Superior temporal gyrus (tissue), 1 donor: ENCODE measurements around the gene HNRNPAB.
"Not testable (repeated sequence)": the region's sequence is repeated elsewhere in the genome, so short reads cannot be mapped to it uniquely, and the experiment has no call there.

ENCODE experiments used
- DNase-seq: peaks from one replicate; pipeline ENCODE4 v3.0.0-alpha.2; 2016; ENCODE audit errors: extremely low spot score

Gene HNRNPAB

DNA sequence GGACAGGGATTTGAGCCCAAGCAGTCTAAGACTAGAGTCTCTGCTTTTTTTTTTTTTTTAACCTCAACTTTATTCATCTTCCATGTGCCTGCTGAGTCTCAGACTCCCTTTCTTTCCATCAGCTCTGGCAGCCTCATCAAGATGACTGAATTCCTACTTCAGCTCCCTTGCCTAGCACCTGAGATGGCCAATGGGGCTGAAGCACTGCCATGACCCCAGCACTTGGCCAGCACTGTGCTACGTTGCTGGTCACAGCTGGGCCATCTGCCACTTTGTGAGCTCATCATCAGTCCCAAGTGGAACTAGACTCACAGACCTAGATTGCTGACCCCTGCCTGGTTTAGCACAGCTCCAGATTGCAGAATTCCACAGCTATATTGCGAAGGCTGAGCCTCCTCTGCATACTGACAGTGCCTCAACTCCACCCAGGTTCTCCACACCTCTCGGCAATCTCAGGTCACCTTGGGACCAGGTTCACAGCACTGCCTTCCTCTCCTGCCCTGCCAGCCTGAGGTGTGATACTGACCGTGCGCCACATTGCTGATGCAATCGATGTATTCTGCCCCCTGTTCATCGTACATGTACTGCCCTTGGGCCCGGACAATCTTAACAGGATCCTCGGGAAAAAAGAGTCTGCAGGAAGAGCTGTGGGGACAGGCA is 26.7 kb downstream of the HNRNPAB start:
- DNase-seq = no peak

DNA sequence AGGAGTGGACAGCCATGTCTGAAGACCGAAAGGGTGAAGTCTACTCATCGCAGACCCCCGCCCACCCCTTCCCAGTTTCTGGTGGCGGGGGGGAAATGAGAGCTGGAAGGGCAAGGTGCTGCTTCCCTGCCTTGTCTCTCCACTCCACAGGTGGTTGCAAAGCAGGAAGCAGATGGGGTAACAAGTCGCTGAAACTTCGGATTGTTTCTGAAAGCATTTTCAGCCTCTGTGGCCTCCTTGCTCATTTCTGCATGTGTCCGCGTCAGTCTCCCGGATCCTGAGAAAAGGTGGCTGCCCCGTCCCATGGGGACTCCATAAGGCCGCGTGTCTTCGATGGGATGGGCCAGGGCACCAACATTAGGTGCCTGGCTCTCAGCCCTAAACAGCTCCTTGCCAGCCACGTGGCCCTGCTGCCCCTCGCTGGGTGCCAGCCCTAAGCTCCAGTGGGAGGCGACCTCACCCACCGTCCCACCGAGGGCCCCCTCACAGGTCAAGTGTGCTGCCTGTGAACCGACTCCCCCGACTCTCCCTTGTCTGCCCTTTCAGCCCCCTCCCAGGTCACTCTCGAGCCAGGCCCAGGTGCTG is 27.3 kb downstream of the HNRNPAB start:
- no peak for DNase-seq

DNA sequence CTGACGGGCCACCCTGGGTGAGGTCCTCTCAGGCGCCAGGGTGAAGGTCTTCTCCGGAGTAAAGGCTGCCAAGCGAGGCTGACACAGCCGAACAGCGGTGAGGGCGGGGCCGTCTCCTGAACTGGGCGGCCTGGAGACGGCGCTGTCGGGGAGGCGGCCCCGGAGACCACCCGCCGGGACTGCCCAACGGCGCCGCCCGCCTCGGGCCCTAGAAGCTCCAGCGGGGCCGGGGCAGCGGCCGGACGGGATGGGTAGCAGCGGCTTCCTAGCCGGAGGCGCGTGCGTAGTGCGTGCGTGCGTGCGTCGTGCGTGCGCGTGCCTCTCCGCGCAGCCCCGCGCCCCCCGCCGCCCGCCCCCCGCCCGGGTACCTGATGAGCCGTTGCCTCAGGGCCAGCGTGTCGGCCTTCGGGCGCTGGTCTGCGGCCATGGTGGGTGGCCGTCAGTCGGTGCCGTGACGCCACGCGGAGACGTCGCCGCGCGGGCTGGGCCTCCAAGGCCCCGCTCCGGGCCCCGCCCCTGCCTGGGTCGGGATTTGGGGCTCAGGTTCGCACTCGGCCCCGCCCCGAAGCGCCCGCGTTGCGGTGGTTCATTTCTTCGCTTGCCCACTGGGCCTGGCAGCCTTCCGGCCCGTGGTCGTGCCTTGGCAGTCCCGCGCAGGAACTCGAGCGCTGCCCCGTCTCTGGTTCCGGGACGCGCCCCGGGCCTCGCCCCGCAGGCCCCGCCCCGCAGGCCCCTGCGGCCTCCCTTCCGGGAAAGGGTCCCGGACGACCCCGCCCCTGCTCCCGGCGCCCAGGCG is 28.0 kb downstream of the HNRNPAB start, which contains the start of gene PHYKPL:
TSS of gene PHYKPL (minus strand) at position 679 of the 796 bp plus-strand sequence. CDS start at position 427, 252 bp downstream.
- peak; percentile 50 for DNase-seq

DNA sequence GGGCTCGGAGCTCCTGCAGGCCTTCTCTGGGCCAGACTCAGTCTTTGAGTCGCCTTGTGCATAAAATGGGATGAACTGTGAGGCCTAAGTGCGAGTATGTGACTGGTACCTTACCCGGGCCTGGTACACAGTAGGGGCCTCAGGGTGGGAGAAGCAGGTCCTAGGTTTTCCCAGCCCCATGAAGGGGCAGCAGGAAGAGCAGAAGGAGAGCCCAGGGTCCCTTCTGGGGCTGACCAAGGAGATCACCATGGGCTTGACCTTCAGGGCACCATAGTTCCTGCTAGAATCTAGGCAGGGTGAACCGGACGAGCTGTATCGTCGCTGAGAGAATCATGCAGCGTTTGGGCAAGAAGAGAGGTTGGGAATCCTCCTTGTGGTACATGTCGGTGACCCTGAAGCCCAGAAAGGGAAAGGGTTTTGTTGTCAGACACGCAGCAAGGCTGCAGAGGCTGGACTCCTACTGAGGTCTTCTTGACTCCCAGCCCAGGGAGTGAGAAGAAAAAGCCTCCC is 28.6 kb downstream of the HNRNPAB start:
- DNase-seq = no peak

DNA sequence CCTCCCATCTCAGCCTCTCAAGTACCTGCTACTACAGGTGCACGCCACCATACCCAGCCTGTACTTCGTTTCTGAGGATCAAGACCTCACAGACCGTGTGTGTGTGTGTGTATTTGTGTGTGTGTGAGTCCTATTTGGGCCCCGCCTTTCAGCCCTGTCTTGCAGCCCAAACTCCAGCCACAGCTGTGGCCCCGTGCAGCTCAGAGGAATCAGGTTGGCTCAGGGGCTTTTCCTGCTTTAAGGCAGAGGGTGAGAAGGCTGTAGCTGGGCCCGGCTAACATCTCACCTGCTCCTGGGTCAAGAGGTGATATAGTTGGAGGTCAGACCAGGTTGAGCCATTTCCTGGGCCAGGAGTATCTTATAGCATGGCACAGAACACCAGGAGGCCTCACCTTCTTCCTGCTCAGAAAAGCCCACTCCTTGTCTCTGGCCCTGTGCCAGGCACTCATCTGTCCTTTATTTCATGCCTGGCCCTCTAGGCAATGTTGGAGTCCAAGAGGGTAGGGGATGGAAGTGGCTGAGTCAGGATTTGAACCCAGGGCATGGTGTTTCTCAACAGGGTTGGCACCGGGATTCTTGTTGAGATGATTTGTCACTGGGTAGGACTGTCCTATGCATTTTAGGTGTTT is 29.9 kb downstream of the HNRNPAB start:
- DNase-seq = no peak

DNA sequence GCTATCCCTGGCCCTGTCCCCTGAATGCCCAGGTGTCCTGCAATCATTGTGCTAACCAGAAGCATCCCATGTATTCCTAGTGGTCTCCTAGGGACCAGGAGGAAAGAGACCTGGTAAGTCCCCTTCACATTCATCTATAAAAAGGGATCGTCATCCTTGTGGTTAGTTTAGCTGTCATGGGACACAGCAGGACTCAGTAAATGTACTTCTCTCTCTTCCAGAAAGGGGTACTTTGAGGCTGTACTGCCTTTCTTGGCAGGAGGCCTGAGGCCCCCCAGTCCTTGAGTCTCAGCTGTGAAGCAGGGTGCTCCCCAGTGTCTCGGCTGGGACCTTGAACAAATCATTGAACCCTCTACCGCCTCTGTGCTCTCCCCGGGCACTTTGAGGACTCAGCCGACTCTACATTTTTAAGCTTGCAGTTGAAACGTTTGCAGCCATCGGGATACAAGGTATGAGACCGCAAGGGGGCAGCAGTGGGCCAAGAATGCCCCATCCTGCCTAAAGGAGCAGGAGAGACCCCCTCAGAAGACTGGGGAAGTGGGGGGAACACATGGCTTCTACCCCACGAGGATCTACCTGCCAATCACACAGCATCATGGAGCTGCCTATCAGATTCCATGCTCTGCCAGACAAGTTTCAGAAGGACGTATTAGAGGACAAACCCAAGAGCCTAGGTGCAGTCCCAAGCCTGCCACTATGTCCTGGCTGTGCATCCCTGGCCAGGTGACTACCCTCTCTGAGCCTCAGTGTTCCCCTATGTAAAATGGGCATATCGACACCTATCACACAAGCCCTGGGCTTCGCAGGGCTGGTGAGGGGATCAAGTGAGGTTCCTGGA is 30.6 kb downstream of the HNRNPAB start:
- DNase-seq = peak; percentile 82

DNA sequence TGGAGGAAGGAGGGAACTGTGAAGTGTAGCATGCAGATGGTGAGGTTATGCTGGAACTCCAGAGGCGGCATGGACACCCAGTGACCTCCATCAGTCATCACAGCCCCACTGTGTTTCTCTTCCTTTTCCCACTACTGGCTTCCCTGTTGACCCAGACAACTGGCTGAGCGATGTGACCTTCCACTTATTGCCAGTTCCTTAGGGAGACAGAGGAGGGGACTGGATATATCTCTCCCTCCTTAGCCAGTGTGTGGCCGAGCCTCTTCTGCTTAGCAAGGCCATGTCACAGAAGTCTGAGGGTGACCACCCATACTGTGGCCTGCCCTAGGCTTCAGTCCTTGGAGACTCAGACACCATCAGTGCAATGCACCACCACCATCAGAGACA is 31.2 kb downstream of the HNRNPAB start:
- DNase-seq = no peak

DNA sequence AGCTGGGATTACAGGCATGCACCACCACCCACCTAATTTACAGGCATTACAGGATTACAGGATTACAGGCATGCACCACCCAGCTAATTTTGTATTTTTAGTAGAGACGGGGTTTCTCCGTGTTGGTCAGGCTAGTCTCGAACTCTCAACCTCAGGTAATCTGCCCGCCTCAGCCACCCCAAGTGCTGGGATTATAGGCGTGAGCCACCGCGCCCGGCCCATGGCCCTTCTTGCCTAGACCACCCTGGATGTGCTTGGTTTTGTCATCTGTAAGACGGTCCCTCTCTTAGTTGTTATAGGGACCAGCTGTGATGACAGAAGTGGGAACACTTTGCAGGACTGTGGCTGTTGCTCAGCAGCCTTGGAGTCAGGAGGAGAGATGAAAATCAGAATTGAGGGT is 31.8 kb downstream of the HNRNPAB start:
- no peak for DNase-seq

DNA sequence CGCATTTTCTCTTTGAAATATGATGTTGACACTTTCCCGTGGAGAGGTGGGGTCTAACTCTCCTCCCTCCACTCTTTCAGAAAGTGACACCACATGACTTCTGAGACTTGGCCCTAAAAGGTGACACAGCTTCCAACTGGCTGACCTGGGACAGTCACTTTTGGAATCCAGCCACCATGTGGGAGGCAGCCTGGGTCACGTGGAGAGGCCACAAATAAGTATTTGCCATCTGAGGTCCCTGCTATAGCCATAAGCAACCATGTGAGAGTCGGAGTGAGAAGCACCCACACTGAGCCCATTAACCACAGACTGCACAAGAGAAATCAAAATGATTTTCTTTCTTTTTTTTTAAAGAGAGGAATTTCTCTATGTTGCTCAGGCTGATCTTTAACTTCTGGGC is 32.3 kb downstream of the HNRNPAB start:
- DNase-seq = no peak

DNA sequence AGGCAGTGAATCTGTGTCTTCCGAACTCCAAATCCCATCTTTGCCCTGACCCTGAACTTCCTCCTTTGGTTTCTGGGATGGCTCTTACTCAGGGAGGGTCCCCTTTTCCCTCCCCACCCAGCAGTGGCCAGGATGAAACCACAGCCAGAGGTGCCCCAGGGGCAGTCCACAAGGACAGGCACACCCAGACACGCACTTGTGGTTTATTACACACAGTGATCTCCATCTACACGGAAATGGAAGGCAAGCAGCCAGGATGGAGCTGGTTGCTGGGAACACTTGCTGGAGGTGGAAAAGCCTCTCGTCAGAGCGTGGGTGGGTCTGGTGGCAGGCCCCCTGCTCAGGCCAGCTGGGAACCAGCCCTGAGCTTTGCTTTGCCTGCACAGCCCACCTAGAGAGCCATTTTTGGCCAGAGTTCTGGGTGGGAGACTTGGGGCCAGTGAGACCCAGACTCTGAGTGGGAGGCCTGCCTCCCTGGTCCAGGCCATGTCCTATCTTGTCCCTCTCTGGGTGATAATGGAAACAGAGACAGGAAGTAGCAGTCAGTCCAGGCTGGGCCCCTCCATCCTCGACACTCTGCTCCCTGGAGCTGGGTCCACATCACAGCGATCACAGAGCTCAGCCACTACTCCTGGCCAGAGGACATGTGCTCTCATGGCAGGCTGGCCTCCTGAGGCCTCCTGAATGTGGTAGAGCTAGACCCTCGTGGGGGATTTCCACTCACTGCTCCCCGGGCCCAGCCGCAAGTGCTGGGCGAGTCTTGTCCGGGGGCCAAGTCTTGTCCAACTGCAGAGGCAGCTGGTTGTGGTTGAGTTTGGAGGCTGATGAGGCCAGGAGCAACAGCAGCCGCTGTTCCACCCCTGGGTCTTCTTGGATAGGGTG is 33.3 kb downstream of the HNRNPAB start:
- no peak for DNase-seq

DNA sequence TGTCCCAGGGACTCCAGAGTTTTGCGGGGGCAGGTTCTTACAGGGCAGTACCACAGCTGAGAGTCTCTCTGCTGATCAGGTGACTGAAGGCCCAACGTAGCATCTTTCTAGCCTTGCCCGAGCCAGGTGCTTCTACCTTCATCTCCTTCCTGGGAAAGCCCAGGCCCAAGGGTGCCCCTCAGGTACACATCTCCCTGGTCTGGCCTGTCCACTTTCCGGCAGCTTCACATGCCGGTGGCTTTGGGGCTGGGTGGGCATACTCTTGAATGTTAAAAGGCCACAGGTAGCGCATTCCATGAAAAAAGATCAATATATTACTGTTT is 33.9 kb downstream of the HNRNPAB start:
- no peak for DNase-seq

DNA sequence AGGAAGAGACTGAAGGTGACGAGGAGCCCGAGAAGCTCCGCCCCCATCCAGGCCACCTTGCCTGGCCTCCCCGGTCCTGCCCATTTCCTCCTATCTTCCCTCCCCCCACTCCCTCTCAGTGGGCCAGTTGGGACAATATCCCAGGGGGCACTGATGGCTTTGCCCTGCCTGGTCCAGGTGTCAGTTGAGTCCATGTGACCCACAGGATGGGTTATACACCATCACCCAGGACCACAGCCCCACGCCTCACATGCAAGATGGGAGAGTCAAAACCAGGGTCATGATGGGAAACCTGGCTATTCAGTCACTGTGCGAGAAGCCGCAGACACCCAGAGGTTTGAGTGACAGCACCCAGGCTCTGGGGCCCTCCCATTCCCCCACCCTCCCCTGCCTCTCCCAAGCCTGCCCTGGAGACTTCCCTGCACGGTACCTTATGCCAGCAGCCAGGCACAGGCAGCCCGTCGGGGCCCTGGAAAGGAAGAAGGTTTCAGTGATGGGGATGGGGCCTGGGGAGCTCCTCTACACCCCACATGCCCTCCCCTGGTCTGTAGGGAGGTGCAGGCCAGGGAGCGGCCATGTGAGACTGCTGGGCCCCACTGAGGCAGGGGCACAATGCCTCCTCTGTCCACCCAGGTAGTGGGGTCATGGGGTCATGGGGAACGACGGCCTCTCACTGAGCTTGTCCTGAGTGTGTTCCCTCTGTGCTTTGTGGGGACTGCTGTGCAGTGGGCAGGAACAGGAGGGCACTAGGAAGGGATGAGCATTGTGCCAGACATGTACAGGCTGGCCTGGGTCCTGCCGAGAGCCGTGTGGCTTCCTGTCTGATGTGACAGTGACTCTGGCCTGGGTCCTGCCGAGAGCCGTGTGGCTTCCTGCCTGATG is 34.6 kb downstream of the HNRNPAB start:
- no peak for DNase-seq

DNA sequence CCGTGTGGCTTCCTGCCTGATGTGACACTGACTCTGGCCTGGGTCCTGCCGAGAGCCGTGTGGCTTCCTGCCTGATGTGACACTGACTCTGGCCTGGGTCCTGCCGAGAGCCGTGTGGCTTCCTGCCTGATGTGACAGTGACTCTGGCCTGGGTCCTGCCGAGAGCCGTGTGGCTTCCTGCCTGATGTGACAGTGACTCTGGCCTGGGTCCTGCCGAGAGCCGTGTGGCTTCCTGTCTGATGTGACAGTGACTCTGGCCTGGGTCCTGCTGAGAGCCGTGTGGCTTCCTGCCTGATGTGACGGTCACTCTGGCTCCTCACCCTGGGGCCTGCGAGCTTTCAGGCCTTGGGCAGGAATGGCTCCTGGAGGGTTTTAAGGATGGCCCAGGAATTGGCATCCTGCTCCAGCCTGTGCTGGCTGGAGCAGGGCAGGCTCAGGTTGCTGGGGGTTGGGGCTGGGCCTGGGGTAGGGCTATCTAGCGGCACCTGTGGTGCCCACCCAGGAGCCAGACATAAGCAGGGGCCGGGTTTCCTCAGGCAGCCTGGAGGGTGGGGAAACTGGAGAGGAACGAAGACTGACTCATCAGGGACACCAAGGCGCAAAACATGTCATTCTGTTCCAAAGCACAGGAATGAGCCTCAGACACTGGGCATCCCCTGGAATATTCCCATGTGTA is 35.4 kb downstream of the HNRNPAB start:
- DNase-seq = not testable (repeated sequence)

DNA sequence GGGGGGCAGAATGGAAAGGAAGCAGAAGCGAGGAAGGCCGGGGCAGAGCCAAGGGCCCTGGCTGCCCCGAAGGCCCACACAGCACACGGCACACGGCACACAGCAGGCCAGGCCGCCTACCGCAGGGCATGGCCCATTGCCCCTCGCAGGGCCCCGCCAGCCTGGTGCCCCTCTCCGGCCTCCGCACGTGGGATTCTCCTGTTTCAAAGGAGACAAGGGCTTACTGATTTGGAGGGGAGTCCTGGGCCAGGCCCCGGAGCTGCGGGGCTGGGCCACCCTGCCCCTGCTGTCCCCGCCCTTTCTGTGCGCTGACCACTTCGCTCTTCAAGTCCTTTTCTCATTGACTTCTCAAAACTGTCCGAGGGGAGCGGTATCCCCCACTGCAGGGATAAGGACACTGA is 36.0 kb downstream of the HNRNPAB start:
- no peak for DNase-seq

DNA sequence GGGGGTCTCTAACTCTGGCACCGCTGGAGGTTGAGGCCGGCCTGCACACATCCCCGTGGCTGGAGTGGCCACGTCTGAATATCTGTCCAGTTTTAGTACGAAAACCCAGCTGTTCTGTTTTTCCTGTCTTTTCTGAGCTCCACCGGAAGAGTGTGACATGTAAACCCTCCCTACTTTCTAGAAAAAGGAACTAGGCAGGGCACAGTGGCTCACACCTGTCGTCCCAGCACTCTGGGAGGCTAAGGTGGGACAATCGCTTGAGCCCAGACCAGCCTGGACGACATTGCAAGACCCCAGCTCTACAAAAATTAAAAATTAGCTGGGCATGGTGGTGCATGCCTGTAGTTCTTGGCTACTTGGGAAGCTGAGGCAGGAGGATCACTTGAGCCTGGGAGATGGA is 36.4 kb downstream of the HNRNPAB start:
- DNase-seq = no peak

DNA sequence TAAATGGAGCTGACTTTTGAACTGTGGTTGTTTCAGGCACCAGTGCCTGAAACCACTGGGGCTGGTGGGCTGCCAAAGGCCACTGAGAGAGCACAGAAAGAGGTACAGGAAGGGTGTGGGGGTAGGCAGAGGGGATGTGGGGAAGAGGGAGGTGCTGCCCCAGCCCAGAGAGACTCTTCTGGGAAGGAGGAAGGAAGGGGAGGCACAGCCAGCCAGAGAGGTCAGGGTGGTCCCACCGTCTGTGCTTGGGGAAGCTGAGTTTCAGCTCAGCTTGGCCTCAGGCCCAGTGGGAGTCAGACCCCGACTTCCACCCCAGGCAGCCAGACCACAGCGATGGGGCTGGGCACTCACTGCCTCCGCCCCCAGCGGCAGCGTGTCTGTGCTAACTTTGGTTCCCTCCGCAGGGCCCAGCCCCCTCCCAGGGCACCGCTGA is 36.9 kb downstream of the HNRNPAB start:
- DNase-seq = no peak

DNA sequence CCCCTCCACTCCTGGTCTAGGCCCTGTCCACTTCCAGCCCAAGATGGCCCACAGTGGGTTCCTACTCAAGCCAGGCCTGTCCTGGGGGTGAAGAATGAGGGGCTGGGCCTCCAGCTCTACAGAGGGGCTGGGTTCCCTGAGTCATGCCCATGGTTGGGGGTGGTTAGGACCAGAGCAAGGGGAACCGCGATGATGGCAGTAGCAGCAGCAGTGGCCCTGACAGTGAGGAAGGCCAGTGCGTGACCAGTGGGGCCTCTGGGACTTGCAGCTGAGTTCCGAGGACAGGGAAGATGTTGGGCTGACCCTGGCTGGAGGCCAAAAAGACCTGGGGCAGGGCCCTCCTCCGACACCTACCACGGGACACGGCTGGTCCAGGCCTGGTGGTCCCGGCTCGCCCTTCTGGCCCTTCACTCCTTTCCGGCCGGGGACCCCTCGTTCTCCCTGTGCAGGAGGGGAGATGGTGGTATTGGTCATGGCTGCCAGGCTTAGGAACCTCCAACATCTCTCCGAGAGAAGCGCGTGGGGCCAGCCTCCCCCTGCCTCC is 37.4 kb downstream of the HNRNPAB start:
- no peak for DNase-seq

DNA sequence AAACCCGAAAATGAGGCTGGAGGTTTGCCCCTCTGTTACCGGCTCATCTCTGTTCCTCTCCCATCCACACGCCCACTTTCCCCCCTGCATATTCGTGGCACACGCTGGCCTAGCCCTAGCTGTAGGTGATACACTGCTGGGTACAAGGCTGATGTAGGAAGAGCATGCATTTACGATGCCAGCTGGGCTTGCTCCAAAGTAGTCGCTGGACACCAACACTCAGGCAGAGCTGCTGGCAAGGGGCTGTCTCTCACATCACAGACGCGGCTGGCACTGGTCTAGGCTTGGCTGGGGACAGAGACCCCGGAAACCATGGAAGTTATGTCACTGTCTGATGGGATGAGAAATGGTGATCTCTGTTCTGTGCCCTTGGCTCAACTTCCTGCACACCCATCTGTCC is 38.1 kb downstream of the HNRNPAB start:
- DNase-seq = no peak

DNA sequence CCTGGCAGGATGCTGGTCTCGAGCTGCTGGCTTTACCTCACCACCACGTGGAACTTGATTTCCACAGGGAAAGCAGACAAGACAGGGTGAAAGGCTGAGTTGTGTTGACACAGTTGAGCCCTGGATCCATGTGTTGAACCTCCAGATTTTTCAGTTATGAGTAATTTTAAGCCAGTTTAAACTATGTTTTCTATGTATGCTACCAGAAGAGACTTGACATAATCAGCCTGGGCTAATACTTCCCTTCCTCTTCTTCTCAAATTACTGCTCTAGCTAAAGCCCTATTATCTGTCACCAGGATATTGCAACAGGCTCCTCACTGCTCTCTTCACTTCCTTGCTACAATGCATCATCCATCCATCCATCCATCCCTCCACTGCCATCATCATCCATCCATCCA is 40.2 kb downstream of the HNRNPAB start:
- DNase-seq = no peak
